Stimulated activated CD8-positive, alpha-beta memory T cell treated with anti-CD3 and anti-CD28 coated beads, Interleukin-2, amount 100 ng/mL, for 1 hour (primary cell): ENCODE measurements around the gene MLIP.
"Not testable (repeated sequence)": the region's sequence is repeated elsewhere in the genome, so short reads cannot be mapped to it uniquely, and the experiment has no call there.

ENCODE experiments used
- DNase-seq, 2 donors: peaks; one replicate each; pipeline ENCODE4 v3.0.0-alpha.2; 2020; ENCODE audit warnings: low read depth in 2 of 2

MLIP gene

GRCh38 chr6:54140811-54141210 lies 29.6 kb downstream of the MLIP start:
- no peak for DNase-seq

DNA sequence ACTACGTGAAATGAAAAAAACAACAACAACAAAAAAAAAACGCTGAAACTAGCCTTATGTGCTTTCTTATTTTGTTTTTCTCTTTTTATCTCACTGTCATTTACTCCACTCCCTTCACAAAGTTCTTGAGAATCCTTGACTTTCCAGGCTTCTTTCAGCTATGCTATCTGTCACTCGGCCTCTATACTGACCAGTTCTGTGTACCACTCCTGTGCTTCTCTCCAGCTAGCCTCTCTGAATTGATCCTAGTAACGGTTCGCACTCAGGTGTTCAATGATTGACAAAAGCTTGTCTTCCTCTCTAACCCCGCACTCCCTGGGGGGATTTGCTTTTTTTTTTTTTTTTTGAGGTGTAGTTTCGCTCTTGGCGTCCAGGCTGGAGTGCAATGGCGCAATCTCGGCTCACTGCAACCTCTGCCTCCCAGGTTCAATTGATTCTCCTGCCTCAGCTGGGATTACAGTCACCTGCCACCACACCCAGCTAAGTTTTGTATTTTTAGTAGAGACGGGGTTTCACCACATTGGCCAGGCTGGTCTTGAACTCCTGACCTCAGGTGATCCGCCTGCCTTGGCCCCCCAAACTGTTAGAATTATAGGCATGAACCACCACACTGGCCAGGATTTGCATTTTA lies 31.8 kb downstream of the MLIP start:
- no peak for DNase-seq

DNA sequence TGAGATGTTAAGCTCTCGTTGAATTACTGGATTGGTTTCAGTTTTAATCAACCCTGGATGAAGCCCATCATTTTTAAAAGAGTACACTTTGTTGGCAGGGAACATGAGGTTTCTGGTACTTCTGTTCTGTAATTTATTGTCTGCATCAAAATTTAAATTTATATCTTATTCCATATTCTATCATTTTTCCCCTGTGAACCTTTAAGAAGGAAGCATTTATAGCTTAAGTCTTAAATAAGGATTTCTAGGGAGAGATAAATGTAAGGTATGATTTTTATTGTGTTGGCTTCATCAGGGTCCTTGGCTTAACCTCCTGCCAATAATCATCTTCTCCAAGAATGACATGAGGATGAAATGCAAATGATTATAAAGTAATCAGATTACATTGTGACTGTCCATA lies 40.6 kb downstream of the MLIP start:
- DNase-seq = no peak

- no peak for DNase-seq
Measured at GRCh38 chr6:54156650-54157250, 45.5 kb downstream of the MLIP start.

DNA sequence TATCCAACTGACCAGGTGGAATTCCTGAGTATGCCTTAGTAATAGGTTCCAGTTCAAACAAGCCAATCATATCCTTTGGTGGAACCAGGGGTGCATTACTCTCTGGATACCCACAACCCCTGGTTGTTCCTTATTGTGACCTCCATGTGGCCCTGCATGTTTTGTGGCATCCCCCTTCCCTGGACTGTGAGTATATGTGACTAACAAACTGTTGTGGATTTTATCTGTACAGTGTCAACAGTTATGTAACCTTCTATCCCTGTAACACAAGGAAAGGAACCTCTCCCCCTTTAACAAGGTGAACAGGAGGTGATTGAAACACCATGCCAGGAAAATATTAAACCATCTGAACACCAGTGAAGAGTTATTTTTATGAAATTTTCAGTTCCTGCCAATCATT lies 46.2 kb downstream of the MLIP start:
- DNase-seq = no peak

GRCh38 chr6:54173089-54173488 lies 61.8 kb downstream of the MLIP start:
- DNase-seq = no peak

DNA sequence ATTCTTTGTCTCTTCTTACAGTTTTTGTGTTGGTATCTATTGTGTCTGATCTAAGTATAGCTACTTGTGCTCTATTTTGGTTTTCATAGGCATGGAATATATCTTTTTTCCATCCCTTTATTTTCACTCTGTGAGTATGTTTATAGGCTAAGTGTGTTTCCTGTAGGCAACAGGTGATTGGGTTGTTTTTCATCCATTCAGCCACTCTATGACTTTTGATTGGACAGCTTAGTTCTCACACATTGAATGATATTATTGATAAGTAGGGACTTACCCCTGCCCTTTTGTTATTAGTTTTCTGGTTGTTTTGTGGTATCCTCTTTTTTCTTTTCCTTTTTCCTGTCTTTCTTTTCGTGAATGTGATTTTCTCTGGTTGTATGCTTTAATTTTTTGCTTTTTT lies 67.9 kb downstream of the MLIP start:
- no peak for DNase-seq

DNA sequence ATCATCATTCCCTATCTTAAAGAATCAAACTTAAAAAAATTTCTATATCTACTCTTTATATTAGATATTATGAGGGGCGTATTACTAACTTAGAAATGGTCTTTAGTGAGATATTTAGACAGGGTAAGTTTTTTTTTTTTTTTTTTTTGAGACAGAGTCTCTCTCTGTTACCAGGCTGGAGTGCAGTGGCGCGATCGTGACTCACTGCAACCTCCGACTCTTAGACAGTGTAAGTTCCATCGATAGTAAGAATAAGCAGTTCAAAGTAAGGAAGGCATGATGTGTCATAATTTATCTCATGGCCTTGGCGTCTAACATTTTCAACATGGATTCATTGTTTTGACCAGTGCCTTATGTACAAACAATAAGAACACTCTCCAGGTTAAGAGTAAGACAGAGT lies 72.4 kb downstream of the MLIP start:
- DNase-seq = no peak

DNA sequence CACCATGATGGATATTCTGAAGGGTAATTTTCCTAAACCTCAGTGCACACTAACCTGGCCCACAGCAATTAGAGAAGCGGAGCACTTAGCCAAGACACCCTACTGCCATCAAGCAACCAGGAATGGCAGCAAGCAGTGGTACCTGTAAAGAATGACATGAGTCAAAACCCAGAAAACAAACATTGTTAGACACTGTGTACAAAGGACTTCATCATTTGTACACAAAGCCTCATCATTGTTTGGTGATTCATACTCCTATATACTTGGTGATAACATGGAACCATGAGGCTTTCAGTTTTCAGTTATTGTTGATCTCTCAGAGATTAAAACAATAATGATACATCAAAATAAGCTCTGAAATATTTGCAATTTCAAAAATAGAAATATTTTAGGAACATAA lies 74.6 kb downstream of the MLIP start:
- DNase-seq = no peak

DNA sequence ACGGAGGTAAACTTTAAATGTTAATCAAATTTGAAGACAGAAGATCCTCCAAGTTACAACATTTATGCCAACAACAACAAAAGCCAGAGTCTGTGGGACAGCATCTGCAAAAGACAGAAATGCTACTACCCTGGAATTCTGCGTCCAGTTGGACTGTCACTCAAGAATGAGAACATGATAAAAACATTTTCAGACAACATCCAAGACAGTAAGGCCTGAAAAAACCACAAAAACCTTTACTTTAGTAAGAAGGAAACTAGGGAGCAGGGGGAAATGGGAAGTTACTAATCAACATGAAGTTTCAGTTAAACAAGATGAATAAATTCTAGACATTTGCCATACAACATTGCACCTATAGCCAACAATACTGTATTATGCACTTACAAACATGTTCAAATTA lies 77.6 kb downstream of the MLIP start:
- DNase-seq = no peak

DNA sequence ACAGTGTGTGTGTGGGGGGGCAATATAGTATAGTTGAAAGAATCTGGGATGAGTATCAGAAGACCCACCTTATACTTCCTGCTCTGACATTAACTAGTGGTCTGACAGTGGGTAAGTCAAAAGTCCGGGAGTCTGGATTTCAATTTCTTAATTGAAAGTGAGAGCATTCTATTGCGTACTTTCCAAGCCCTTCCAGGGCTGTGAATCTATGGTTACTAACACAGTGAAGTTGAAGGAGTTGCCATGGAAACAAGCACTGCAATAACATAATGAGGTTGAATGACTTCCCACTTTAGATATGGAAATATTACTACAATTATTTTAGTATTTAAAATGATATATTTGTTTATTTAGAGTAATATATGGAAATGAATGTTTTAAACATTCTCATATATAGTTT lies 80.2 kb downstream of the MLIP start:
- DNase-seq = no peak

DNA sequence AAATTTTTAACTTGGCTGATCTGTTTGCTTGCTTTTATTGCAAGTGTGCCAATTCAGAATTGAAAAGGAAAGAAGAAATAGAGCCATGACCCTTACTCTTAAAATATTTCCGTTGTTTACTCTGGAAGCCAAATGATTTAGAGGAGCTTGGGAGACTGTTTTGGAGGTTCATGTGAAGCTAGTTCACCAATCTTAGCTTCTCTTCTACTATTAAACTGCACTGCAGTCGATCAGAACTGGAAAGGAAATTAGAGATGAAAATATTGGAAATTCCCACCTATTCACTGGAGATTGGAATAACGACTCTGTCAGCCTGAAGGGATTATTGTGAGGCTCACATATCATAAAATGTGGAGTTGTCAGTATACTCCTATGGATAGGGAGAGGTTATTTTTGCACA lies 81.8 kb downstream of the MLIP start:
- DNase-seq = no peak

GRCh38 chr6:54193560-54193959 lies 82.3 kb downstream of the MLIP start:
- no peak for DNase-seq

DNA sequence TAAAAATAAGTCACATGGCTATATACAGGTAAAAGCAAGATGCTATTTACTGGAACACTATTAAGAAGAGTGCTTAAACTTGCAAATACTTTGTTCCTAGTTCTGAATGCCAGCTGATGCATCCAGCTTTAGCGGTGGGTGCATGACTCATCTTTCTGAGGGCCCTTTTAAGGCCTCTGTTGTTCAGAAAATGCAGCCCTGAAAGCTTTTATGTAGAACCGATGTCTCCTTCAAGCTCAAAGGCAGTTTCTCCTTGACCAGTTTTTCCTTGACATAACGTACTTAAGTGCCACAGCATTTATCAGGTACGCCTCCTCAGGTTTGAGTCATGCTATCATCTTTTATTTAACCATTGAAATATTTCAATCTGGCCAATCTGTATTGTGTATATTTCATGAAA lies 82.8 kb downstream of the MLIP start:
- DNase-seq = no peak

DNA sequence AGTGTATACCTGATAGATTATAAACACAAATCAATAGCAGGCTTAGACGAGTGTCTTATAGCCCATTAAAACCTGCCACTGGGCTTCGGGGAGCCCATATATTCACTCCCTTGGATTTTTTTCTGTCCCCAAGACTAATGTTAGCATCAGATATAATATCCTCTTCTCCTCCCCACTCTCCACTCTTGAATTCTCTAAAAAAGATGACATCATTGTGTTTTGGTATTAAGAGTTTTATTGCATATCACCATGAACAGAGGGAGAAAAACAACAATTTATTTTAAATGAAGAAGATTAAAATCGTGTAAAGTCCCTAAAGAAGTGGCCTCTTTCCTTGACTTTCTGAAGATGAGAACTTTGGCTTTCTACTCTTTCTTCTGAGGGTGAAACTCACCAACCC lies 84.4 kb downstream of the MLIP start:
- DNase-seq = no peak

DNA sequence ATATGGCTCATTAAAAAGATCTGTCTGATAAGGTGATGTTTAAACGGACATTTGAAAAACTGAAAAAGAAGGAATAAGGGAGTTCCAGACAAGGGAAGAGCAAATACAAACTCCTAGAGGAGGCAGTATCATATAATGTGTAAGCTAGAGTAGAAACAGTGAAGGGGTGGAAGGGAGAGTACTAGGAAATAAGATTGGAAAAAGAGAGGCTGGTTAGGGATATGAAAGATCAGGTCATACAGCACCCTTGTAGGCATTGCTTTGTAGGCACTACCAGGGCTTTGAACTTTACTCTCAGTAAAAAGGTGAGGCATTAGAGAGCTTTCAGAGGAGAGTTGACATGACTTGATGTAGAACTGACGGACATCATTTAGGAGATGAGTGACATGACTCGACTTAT lies 85.7 kb downstream of the MLIP start:
- DNase-seq = no peak

DNA sequence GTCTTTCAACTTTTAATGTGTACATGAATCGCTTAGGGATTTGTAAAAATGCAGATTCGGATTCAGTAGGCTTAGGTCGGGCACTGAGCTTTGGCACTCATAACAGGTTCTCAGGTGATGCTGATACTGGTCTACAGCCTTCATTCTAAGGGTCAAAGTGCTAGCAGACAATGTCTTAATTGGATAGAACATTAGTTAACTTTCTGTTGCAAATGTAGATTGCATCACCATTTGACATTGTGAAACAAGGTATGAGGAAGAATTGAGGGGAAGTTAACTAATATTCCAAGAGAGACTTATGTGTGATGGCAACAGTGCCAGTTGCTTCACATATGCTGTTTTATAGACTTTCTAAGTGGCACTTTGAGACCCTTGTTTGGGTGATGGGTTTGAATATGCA lies 86.9 kb downstream of the MLIP start:
- no peak for DNase-seq

DNA sequence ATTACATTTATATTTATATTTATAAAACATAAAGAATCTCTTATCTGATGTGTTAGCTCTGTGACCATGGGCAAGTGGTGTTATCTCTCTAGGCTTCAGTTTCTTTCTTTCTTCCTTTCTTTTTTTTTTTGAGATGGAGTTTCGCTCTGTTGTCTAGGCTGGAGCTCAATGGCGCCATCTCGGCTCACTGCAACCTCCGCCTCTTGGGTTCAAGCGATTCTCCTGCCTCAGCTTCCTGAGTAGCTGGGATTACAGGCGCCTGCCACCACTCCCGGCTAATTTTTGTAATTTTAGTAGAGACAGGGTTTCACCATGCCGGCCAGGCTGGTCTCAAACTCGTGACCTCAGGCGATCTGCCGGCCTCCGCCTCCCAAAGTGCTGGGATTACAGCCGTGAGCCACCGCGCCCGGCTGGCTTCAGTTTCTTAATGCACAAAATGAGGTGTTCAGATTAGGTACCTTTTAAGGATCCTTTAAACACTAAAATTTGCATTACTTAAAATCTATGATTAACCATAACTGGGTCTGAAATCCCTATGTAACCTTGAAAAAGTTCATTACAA lies 92.3 kb downstream of the MLIP start:
- not testable (repeated sequence) for DNase-seq

- no peak for DNase-seq
Measured at GRCh38 chr6:54204921-54205591, 93.8 kb downstream of the MLIP start.

- DNase-seq = no peak
Measured at GRCh38 chr6:54206510-54206909, 95.3 kb downstream of the MLIP start.

DNA sequence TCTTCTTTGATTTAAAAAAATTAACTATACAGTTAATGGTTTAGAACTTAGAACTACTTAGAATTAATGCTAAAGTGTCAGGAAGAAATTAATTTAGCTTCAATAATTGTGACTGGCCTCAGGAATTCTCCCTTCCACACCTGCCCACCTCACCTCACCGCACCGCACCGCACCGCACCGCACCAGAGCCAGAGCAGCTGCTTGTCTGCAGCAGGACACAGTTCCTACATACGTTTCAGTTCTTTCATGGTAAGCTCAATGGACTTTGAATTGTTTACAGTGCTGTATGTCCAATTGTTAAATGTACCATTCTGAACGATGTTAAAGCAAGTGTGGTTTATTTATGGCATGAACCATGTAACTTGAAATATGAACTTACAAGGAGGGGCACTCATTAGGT lies 98.7 kb downstream of the MLIP start:
- DNase-seq = not testable (repeated sequence)

DNA sequence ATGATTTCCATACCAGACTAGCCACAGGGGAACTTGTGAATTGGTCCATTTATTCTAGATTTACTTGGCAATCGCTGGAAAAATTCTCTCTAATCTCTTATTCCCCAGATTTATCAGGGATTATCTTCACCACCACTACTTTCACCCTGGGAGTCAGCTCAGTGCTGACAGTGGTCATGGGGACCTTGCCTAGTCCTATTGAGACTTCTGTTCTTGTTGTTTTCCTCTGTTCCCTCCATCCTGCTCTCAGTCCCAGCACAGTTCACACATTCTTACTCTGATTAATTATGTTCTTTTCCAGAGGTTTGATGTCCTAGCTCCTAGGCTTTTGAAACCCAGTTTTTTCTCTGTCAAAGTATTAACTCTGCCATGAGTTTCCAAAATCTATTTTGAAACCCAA lies 103.0 kb downstream of the MLIP start:
- no peak for DNase-seq

- no peak for DNase-seq
Measured at GRCh38 chr6:54216336-54216735, 105.1 kb downstream of the MLIP start.
